ENCODE measurements around the gene SLC25A6.
"Not testable (repeated sequence)": the region's sequence is repeated elsewhere in the genome, so short reads cannot be mapped to it uniquely, and the experiment has no call there.

SLC25A6 gene

GRCh38 chrX:1355131-1356046 lies 36.5 kb downstream of the SLC25A6 start:
- no peak for DNase-seq (ENCODE audit: insufficient read length, low spot score)
- FAIRE-seq: no peak

GRCh38 chrX:1354036-1355019 lies 37.6 kb downstream of the SLC25A6 start:
- no peak for DNase-seq (ENCODE audit: insufficient read length, low spot score)
- FAIRE-seq: no peak

- no peak for FAIRE-seq
Measured at GRCh38 chrX:1351981-1352714, 39.8 kb downstream of the SLC25A6 start.

GRCh38 chrX:1349606-1350005 lies 42.3 kb downstream of the SLC25A6 start:
- FAIRE-seq; DNase-seq (ENCODE audit: insufficient read length, low spot score): not testable (repeated sequence)

More at GRCh38 chrX:1351981-1352714, 39.8 kb downstream of the SLC25A6 start:
- no peak for DNase-seq (ENCODE audit: insufficient read length, low spot score)

GRCh38 chrX:1341545-1342184 lies 50.2 kb downstream of the SLC25A6 start:
- FAIRE-seq: no peak
- DNase-seq (ENCODE audit: insufficient read length, low spot score): no peak

- FAIRE-seq: no peak
- DNase-seq (ENCODE audit: insufficient read length, low spot score): no peak
Measured at GRCh38 chrX:1336948-1337779, 54.7 kb downstream of the SLC25A6 start.

- no peak for DNase-seq (ENCODE audit: insufficient read length, low spot score)
- FAIRE-seq: no peak
Measured at GRCh38 chrX:1336331-1336943, 55.5 kb downstream of the SLC25A6 start, which contains the start of gene IL3RA. IL3RA (plus strand) TSS chrX:1336785; CDS start chrX:1341766, 4,981 bp downstream.
